PFSK-1 (cell line): Measurements from ENCODE around the gene LEMD2.

Experiments used
- FOXP2 ChIP-seq: optimal IDR thresholded peaks from 2 replicates; pipeline ENCODE3; 2011; ENCODE audit warnings: borderline replicate concordance, control low read depth, inconsistent platforms; ENCODE audit not compliant: insufficient read depth; ENCODE audit errors: extremely low read length, extremely low read depth
- POLR2AphosphoS5 ChIP-seq: IDR thresholded peaks from 2 replicates; pipeline ENCODE4 v1.6.1; 2012; ENCODE audit warnings: low read depth, mild to moderate bottlenecking, control low read depth, low read length, moderate library complexity
- TAF1 ChIP-seq: IDR thresholded peaks from 2 replicates; pipeline ENCODE4 v1.6.1; 2012; ENCODE audit warnings: low read length, control low read depth, borderline replicate concordance; ENCODE audit not compliant: insufficient read depth

- TF ChIP-seq FOXP2 (no peak), TAF1 (no peak), POLR2AphosphoS5 (no peak)
These were observed 50.1 kb downstream of the LEMD2 start for GRCh38 chr6:33738879-33739278.
